NB4 (cell line): ENCODE results near the gene PEAK1.

ENCODE experiments used
- MYC ChIP-seq: IDR thresholded peaks from 2 replicates; pipeline ENCODE4 v1.6.1; 2011; ENCODE audit warnings: low read depth, low read length
- POLR2A ChIP-seq: IDR thresholded peaks from 2 replicates; pipeline ENCODE4 v1.6.1; 2011; ENCODE audit warnings: mild to moderate bottlenecking; ENCODE audit not compliant: insufficient read length; ENCODE audit errors: extremely low read depth
- TF ChIP-seq, protein P1 (sequence below): IDR thresholded peaks from one replicate; pipeline ENCODE4 v1.5.1; 2012; ENCODE audit warnings: low read depth, low read length

DNA sequence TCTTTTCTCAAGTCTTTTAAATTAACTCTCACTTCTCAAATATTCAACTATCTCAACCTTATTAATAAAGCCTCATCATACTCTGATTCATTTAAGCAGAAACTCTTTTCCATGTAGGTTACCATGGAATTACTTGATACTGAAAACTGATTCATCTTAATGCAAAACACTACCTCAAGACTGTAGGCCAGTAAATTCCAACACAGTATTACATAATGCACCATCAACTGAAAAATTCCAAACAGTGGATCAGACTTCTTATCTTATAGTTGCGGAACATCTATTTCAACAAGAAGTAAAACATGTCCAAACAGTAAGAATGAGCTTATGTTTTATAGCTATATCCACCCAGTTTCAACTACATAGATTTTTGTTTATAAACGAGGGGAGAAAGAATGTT, 124.5 kb downstream of the PEAK1 start:
- TF ChIP-seq, protein P1, sequence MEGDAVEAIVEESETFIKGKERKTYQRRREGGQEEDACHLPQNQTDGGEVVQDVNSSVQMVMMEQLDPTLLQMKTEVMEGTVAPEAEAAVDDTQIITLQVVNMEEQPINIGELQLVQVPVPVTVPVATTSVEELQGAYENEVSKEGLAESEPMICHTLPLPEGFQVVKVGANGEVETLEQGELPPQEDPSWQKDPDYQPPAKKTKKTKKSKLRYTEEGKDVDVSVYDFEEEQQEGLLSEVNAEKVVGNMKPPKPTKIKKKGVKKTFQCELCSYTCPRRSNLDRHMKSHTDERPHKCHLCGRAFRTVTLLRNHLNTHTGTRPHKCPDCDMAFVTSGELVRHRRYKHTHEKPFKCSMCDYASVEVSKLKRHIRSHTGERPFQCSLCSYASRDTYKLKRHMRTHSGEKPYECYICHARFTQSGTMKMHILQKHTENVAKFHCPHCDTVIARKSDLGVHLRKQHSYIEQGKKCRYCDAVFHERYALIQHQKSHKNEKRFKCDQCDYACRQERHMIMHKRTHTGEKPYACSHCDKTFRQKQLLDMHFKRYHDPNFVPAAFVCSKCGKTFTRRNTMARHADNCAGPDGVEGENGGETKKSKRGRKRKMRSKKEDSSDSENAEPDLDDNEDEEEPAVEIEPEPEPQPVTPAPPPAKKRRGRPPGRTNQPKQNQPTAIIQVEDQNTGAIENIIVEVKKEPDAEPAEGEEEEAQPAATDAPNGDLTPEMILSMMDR, result no peak
- TF ChIP-seq POLR2A (no peak), MYC (no peak)
